Motor neuron (in vitro differentiated cells): ENCODE data around the gene MN1. TPM values are rescaled to one million over a fixed set of nuclear protein-coding genes. Genes with fewer than 3 reads are reported as not detected.
A peak's percentile ranks its signal among the peaks of the same experiment; 100 is the strongest.

Source experiments
- ATAC-seq, 8 experiments: fragments of 200-7000 bp; cut with Tn5 transposase; replicated peaks in 6 of 8; 2 replicates each; pipeline ENCODE4 v1.8.0; 2021; ENCODE audit warnings: mild to moderate bottlenecking in 8 of 8, moderate library complexity in 8 of 8
- H3K27ac ChIP-seq, 2 donors: fragments of 250-450 bp; sonication (Bioruptor Pico); 2 replicates each; pipeline ENCODE4 v1.9.0; 2021; ENCODE audit warnings: antibody characterized with exemption in 2 of 2, mild to moderate bottlenecking in 2 of 2, moderate library complexity in 1 of 2
- H3K4me1 ChIP-seq, 2 donors: fragments of 250-450 bp; sonication (Bioruptor Pico); replicated peaks in 1 of 2; 2 replicates each; pipeline ENCODE4 v1.6.1; 2021; ENCODE audit warnings: antibody characterized with exemption in 2 of 2, mild to moderate bottlenecking in 2 of 2, moderate library complexity in 1 of 2
- H3K4me3 ChIP-seq, 5 donors: fragments of 250-450 bp; sonication (Bioruptor Pico); 2 replicates each; pipeline ENCODE4 v1.9.0; 2021; ENCODE audit warnings: antibody characterized with exemption in 5 of 5, mild to moderate bottlenecking in 5 of 5, moderate library complexity in 4 of 5
- WGBS, 10 experiments: fragments of 450-650 bp; shearing (Covaris generic); methylation state at CpG; one replicate each; pipeline ENCODE4 v1.0.0; 2022; 5-methylcytosine and 5-hydroxymethylcytosine counted together
- in situ Hi-C, 9 experiments: fragments of 400-800 bp; cut with MboI; loops; one replicate each; pipeline ENCODE4 v1.15.0; 2021; ENCODE audit warnings: low sequenced_read_pairs in 9 of 9, low pct_unique_long_range_greater_than_20kb in 2 of 9; ENCODE audit not compliant: unreplicated experiment in 9 of 9
- total RNA-seq, 8 experiments: library from RNA; unstranded; fragments of 300-600 nt; gene quantifications; 2 replicates each; pipeline versions ENCODE4 v1.2.3 to v1.2.4, GENCODE V29; 2022

MN1 gene
- total RNA-seq, 8 experiments from 2014 or later = 4.2 to 11.2 (median 7.8) TPM

DNA sequence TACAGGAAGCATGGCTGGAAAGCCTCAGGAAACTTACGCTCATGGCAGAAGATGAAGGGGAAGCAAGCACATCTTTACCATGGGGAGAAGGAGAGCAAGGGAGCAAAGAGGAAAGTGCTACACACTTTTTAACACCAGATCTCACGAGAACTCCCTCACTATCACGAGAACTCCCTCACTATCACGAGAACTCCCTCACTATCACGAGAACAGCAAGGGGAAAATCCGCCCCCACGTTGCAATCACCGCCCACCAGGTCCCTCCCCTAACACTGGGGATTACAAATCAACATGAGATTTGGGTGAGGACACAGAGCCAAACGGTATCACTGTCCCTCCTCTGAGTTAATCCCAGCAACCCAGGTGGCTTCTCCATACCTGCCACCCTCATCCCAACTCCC lies 84.5 kb downstream of the MN1 start:
- 67 to 100% (median 90%) methylated on average over 1 to 7 of the region's 9 CpGs; no CpG with 5 or more reads in 2 of the 10 experiments for WGBS, 10 experiments
- H3K27ac ChIP-seq = no peak overlapping the region

DNA sequence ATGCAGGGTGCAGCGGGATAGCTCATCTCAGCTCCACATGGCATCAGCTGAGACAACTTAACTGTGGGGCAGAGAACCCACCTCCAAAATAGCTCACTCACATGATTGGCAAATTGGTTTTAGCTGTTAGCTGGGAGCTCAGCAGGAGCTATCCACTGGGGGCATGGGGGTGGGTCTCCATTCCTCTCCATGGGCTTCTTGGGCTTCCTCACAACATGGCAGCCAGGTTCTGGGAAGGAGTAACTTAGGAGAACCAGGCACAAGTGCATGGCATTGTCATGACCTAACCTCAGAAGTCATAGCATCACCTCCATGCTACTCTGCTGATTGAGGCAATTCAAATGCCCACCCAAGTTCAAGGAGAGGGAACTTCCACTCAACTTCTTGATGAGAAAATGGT lies 85.5 kb downstream of the MN1 start:
- WGBS, 10 experiments = 60 to 100% (median 88%) methylated on average over 1 of the region's 1 CpG; no CpG with 5 or more reads in 5 of the 10 experiments
- ATAC-seq = no peak
- no peak overlapping the region for H3K27ac ChIP-seq
- in situ Hi-C loops = no loop called here
- peaks cover 5 to 36% of the 10 kb centered on the region in 2 donors for H3K4me1 ChIP-seq
- no peak overlapping the region for H3K4me3 ChIP-seq

More for the DNA sequence above, 84.5 kb downstream of the MN1 start:
- no peak overlapping the region for H3K4me3 ChIP-seq
- no peak for ATAC-seq
- in situ Hi-C loops = no loop called here
- H3K4me1 ChIP-seq = peaks cover 5 to 36% of the 10 kb centered on the region in 2 donors

DNA sequence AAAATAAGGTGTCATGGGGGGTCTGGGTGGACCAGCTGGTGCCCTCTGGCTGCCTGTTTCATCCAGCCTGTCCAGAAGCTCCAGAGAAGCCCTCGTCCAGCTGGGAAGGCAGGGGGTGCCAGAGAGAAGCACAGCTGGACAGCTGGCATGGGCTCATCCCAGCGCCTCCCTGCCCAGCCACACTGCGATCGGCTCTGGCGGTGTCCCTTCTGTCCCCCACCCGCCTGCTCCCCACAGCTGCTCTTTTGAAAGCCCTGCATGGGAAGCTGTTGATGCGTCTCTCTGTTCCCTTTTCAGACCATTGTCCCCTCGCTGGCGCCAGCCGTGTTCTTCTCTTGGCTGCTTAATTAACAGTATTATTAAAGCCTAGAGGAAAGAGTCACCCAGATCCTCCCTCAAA lies 86.5 kb downstream of the MN1 start:
- 11 to 100% (median 70%) methylated on average over 1 to 6 of the region's 10 CpGs; no CpG with 5 or more reads in 4 of the 10 experiments for WGBS, 10 experiments
- in situ Hi-C loops = no loop called here

DNA sequence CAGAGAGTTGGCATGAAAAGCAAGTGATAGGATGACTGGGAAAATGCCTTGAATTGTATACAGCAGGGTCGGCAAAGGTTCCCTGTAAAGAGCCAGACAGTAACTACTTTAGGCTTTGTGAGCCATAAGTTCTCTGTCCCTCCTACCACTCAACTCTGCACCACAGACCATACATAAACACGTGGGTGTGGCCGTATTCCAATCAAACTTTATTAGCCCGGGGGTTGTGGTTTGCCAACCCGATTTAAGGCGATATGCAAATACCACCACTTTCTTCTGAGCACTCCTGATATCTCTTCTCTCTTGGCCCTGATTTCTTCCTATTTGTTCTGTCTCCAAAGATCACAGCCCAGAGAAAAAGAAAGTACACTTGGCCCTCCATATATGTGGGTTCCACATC lies 87.5 kb downstream of the MN1 start:
- Histone ChIP-seq H3K4me1 (peaks cover 0 to 27% of the 10 kb centered on the region in 2 donors), H3K4me3 (no peak overlapping the region), H3K27ac (no peak overlapping the region)
- 0 to 100% (median 71%) methylated on average over 1 to 6 of the region's 6 CpGs for WGBS, 10 experiments
- peak in 3 of 8 experiments; percentile 6 to 55 (median 11) for ATAC-seq
- in situ Hi-C loops = no loop called here

More for the DNA sequence above, 86.5 kb downstream of the MN1 start:
- Histone ChIP-seq H3K4me1 (peaks cover 5 to 36% of the 10 kb centered on the region in 2 donors), H3K27ac (no peak overlapping the region), H3K4me3 (no peak overlapping the region)
- ATAC-seq = peak in 5 of 8 experiments; percentile 38 to 66 (median 52)

DNA sequence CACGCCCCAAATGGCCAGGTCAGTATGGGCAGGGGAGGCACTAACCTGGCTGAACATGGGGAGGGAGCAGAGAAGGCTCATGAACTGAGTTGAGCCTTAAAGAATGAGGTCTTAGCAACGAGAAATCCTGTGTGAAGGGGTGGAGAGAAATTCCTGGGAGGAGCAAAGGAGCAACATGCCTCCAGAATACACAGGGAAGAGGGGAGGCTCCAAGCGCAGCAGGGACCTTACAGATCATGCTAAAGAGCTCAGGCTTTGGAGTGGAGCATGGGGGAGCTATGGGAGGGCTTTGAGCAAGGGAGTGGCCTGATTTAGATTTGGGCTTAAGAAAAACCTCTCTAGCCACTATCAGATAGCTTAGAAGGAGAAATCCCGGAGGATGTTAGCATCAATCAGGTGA lies 88.1 kb downstream of the MN1 start:
- H3K4me3 ChIP-seq = no peak overlapping the region
- ATAC-seq = peak in 1 of 8 experiments; percentile 19
- H3K27ac ChIP-seq = no peak overlapping the region

DNA sequence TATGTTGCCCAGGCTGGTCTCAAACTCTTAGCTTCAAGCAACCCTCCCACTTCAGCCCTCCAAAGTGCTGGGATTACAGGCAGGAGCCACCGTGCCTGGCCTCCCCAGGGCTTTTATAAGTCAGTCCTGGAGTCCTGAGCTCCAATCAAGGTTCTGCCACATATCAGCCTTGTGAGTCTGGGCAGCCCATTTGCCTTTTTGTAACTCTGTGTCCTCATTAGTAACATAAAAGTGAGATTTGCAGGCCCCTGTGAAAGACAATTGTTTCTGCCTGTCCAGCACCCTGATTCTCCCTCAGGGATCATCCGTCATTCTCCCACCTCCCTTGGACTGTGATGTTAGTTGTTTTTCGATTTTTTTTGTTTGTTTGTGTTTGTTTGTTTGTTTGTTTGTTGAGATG lies 89.8 kb downstream of the MN1 start:
- Histone ChIP-seq H3K4me3 (no peak overlapping the region), H3K4me1 (peaks cover 0 to 14% of the 10 kb centered on the region in 2 donors), H3K27ac (no peak overlapping the region)
- ATAC-seq = no peak
- 33 to 100% (median 78%) methylated on average over 1 to 2 of the region's 3 CpGs; no CpG with 5 or more reads in 3 of the 10 experiments for WGBS, 10 experiments
- in situ Hi-C loops = no loop called here

More for the DNA sequence above, 88.1 kb downstream of the MN1 start:
- in situ Hi-C loops = no loop called here
- WGBS, 10 experiments = 0 to 100% (median 74%) methylated on average over 1 to 3 of the region's 4 CpGs
- H3K4me1 ChIP-seq = peaks cover 0 to 22% of the 10 kb centered on the region in 2 donors

DNA sequence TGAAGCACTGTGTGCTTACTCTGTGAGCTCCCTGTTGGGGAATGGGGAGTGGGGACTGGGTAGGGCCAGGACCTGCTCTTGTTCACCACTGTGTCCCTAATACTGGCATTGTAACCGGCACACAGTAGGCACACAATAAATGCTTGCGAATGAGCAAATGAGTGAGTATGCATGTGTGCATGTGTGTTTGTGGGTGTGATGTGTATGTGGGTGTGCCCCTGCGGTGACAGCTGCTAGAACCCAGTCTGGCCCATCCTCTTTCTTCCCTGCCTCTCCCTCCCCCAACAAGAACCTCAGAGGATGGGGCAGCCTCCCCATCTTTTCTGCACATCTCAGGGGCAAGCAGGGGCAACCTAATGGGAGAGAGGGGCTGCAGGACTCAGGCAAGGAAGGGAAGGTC lies 90.5 kb downstream of the MN1 start:
- 20 to 100% (median 68%) methylated on average over 1 to 3 of the region's 3 CpGs; no CpG with 5 or more reads in 4 of the 10 experiments for WGBS, 10 experiments
- Histone ChIP-seq H3K27ac (no peak overlapping the region), H3K4me1 (peaks cover 0 to 14% of the 10 kb centered on the region in 2 donors), H3K4me3 (no peak overlapping the region)
- in situ Hi-C loops = no loop called here
- peak in 2 of 8 experiments; percentile 32 to 61 for ATAC-seq

DNA sequence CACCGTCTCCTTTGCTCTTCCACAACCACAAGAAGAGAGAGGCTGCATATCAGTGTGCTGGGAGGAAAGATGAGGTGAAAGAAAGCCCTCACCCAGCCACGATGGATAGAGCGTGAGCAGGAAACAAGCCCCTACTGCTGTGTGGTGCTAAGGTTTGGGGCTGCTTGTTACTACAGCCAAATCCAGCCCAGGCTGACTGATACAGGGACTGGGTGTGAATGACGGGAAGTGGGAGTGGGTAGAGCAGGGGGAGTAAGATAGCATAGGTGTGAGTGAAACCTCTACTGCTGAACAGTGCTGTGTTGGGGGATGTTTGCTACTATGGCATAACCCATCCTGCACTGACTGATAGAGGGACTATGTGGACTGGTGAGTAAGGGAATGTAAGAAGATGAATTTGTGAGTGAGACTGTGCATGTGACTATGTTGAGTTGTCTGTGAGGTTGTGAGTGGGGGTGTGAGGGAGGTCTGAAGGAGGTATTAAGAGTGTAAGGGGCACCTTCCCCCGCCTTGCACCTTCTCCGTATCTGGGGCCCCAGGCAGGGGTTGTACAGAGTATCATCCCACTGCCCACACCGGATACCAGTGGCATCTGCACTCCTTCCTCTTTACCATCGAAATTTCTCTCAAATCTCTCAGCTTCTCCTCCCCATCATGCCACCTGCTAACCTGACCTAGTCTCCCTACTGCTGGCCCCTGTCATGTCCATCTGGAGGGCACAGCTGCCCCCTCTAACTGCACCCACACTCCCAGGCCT lies 91.5 kb downstream of the MN1 start:
- no peak for ATAC-seq
- H3K27ac ChIP-seq = no peak overlapping the region
- WGBS, 10 experiments = 69 to 100% (median 94%) methylated on average over 1 to 5 of the region's 8 CpGs; no CpG with 5 or more reads in 1 of the 10 experiments
- no peak overlapping the region for H3K4me3 ChIP-seq
- H3K4me1 ChIP-seq = peaks cover 0 to 11% of the 10 kb centered on the region in 2 donors
- in situ Hi-C loops = no loop called here

DNA sequence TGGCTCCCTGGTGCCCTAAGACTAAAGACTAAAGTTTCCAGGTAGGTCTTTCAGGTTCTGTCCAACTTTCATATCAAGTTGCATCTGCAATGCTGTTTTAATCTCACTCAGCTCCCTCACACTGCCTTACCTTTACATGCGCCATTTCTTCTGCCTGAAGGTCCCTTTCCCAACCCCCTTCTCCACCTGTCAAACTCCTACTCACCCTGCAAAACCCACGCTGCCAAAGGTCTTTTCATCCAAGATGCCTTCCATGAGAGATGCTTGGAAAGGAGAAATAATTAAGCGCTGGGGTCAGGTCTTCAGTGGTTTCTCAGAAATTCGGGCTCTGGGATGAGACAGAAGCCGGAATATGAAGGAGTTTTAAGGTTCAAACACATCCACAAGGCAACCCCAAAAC lies 95.1 kb downstream of the MN1 start:
- H3K4me3 ChIP-seq = no peak overlapping the region
- no peak overlapping the region for H3K27ac ChIP-seq
- in situ Hi-C loops = no loop called here
- WGBS, 10 experiments = 75 to 100% (median 92%) methylated on average over 1 to 5 of the region's 5 CpGs; no CpG with 5 or more reads in 1 of the 10 experiments
- ATAC-seq = no peak
- H3K4me1 ChIP-seq = peaks cover 0 to 5% of the 10 kb centered on the region in 2 donors

DNA sequence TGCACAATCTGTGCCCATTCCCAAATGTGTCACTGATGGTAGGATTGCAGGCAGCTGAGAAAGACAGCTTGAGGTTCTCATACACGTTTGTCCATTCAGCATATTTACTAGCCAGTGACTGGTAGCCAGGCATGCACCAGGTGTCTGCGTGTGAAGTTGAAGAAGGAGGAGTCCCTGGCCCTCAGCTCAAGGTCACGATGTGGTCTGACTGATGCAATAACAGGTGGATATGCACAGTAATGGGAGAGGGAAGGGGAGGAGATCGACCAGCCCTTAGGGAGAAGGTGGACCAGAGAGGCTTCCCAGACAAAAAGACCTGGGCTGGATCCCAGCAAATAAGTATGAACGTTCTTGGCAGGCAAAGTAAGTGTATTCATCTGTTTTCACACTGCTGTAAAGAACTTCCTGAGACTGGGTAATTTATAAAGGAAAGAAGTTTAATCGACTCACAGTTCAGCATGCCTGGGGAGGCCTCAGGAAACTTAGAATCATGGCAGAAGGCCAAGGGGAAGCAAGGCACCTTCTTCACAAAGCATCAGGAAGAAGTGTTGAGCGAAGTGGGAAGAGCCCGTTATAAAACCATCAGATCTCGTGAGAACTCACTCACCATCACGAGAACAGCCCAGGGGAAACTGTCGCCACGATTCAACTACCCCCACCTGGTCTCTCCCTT lies 96.0 kb downstream of the MN1 start:
- Histone ChIP-seq H3K4me3 (no peak overlapping the region), H3K27ac (no peak overlapping the region), H3K4me1 (peaks cover 0 to 5% of the 10 kb centered on the region in 2 donors)
- ATAC-seq = peak in 6 of 8 experiments; percentile 38 to 75 (median 48)
- in situ Hi-C loops = no loop called here
- 0 to 100% (median 71%) methylated on average over 1 to 10 of the region's 12 CpGs; no CpG with 5 or more reads in 2 of the 10 experiments for WGBS, 10 experiments

DNA sequence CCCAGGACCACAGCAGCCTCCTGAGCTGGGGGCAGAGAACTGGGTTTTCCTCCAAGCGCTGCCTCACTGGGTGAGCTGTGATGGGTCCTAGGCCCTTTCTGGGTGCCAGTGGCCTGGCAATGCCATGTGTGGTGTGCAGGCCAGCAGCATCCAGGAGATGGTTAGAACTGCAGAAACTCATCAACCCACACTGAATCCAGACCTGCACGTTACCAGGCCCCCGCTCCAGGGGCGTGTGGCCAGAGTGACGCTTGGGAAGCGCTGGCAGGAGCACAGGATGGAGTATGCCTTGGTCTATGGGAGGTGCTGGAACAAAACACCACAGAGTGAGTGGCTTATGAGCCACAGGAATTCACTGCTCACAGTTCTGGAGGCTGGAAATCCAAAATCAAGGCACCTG lies 97.0 kb downstream of the MN1 start:
- no peak for ATAC-seq
- WGBS, 10 experiments = 80 to 100% (median 100%) methylated on average over 1 to 4 of the region's 6 CpGs; no CpG with 5 or more reads in 7 of the 10 experiments

DNA sequence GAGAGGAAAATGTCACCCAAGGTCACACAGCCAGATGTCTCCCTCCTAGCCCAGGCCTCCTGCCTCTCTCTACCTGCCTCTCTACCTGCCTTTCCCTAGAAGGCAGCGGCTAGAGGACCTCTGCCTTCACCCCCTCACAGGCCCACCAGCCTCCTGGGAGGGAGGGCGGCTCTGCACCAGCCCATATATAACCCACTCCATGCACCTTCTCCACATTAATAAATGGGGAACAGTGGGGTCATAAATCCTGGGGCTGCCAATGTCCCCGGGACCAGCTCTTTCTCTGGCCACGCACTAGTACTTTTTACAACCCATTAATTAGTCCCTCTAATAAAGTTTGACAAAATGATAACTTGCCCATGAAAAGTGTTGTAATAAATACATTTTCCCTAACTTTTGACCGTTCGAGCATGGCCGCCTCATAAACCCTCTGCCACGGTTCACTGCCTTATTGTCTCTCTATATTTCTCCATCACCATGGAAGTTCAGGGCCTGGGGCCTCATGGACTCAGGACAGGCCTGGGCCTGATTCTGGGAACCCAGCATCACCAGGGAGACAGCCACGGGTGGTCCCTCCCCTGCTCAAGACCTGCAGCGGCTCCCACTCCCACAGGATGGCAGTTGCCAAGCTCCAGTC lies 102.1 kb downstream of the MN1 start:
- in situ Hi-C loops = no loop called here
- WGBS, 10 experiments = 14 to 85% (median 60%) methylated on average over 1 to 8 of the region's 10 CpGs; no CpG with 5 or more reads in 3 of the 10 experiments
- Histone ChIP-seq H3K4me1 (peaks cover 6 to 14% of the 10 kb centered on the region in 2 donors), H3K4me3 (no peak overlapping the region), H3K27ac (no peak overlapping the region)
- peak in 5 of 8 experiments; percentile 69 to 96 (median 83) for ATAC-seq

More for the DNA sequence above, 97.0 kb downstream of the MN1 start:
- Histone ChIP-seq H3K27ac (no peak overlapping the region), H3K4me3 (no peak overlapping the region), H3K4me1 (peaks cover 6 to 9% of the 10 kb centered on the region in 2 donors)
- in situ Hi-C loops = no loop called here

DNA sequence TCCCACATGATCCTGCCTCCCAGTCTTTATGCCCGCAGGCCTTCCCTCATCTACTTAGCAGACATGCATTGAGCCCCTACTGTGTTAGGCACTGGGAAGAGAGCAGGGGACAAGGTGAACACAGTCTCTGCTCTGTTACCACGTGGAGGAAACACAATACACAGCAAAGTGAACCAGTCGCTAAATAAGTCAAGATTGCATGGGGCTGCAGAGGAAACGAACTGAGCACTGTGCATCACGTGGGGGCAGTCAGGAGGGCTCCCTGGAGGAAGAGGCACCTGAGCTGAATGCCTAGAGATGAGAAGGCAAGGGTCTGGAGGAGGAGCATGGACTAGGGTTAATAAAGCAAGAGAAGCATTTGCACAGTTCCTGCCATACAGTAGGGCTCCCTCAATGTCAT lies 102.7 kb downstream of the MN1 start:
- Histone ChIP-seq H3K4me1 (peaks cover 6 to 14% of the 10 kb centered on the region in 2 donors), H3K4me3 (no peak overlapping the region), H3K27ac (no peak overlapping the region)
- no peak for ATAC-seq
- in situ Hi-C loops = no loop called here
- 31 to 69% (median 57%) methylated on average over 1 to 5 of the region's 5 CpGs; no CpG with 5 or more reads in 4 of the 10 experiments for WGBS, 10 experiments
